ENCODE data around the gene CITED4.

CITED4 gene

DNA sequence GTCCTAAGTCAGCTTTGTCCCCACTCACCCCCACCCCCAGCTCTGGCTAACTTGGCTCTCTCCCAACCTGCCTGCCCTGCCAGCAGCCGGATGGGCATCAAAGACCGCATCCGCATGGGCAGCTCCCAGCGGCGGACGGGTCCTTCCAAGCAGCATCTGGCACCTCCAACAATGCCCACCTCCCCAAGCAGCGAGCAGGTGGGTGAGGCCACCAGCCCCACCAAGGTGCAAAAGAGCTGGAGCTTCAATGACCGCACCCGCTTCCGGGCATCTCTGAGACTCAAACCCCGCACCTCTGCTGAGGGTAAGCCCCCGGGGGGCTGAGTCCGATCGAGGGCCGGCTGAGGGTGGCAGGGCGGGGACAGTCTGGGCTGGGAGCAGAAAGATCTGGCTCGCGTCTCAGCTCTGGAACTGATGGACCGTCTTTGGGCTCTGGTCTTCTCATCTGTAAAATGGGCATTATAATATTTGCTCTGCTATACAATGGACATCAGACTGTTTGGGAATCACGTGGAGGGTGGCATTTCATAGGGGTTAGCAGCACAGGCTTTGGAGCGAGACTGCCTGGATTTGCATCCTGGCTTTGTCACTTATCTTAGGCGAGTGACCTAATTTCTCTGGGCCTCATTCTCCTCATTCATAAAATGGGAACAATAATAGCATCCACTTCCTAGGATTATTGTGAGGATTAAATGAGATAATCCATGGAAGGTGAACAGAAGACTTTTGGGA lies 31.0 kb downstream of the CITED4 start:
- DNase-seq: no peak

DNA sequence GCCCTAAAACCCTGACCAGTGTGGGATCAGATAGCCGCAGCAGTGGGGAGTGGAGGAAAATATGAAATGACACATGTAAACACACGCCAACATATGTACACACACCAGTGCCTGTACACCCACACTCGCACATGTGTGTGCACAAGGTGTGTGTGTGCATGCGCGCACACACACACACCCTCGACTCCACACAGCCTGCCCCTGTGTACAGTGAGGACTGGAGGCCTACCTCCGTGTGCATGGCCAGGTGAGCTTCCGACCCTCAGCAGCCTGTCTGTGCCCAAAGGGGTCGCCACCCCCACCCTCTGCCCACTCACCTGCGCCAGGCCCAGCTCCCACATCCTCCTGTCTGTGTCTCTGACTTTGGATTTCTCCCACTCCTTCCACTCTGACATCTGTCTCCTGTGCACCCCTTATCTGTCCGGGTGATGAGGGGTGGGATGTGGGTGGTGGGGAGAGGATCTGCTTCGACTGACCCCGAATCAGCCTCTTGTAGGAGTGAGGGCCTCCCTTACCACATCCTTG lies 31.7 kb downstream of the CITED4 start:
- DNase-seq: no peak

DNA sequence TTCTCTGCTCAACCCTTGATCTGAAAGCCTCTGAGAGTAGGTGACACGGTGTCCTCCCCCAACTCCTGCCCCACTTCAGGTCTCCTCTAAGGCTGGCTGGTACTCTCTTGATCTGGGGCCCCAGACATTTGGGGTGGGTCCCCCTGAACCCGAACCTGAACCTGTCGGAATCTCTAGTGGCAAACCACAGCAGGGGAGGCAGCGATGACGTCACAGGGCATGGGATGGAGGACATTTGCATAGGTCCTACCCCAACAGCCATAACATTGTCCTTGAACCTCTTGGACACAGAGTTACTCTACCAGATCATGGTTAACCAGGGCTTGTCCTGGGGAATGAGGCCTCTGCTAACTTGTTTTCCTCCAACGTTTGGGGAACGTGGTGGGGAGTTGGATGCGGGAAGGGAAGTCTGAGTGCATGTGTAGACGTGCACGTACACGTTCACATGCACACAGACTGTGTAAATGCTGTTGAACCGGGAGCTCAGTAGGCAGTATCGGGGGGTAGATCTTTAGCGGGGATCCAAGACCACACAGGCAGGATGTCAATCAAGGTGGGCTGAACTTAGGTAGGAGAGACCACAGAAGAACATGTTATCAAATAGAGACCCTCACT lies 32.4 kb downstream of the CITED4 start:
- no peak for DNase-seq

DNA sequence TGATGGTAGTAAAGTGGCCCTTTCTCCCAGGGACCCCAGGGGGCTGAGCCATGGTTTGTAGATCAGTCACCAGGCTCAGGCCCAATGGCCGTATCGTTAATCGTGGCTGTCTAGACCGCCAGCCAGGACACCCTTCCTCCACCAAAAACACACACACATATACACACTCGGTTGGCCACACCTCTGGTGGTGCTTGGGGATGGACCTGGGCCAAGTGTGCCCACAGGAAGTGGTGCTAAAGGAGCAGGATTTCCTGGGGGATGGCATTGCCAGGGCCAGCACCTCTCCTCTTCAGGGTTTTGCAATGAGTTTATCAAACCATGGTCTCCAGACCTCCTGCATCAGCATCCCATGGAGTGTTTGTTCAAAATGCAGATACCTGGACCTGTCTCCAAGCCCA lies 36.2 kb downstream of the CITED4 start:
- peak; percentile 38 for DNase-seq

DNA sequence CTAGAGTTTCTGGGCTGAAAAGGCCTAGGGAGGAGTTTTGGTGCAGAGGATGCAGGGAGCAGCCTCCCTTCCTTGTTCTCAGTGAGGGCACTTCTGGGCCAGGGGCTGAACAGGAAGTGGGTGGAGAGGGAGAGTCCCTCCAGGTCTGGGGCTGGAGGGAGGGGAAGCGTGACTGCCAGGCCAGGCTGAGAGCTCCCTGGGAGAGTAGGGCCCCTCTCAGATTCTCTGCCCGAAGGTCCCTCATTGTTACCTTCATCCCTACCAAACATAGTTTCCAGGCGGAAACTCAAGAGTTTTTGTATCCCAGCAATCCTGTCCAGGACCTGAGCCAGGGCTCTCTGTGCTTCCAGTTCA lies 36.8 kb downstream of the CITED4 start:
- DNase-seq: no peak

DNA sequence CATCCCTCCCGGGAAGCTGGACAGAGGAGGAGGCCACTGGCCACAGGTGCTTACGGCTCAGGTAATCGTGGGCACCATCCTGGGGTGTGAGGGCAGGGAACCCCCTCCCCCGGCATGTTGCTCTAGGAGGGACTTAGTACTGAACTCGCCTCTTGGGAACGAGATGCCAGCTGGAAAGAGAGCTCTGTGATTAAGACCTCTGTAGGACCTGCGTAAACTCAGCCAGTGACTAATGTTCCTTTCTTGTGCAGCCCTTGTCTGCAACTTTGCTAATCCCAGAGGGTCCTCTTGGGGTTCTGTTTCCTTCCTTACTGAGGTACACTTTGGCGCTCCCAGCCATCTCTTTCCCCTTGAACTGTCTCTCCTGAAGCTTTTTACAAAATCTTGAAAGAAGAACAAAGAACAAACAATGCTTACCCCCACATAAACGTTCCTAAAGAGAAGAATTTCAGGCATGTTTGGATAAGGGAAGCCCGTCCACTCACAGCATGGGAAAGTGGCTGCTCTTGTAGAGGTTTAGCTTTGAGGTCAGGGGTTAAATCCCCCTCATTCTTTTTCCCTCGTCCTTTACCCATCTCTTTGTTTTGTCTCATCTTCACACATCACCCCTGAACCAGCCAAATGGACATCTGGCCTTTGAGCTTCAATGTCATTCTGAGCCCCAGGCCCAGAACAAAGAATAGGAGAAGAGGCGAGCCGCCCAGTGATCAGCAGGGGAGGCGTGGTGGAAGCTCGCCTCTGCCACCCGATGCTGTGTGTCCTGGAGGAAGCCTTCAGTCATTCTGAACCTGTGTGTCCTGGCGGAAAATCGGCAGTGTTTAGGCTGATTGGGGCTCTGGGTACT lies 37.4 kb downstream of the CITED4 start:
- no peak for DNase-seq

DNA sequence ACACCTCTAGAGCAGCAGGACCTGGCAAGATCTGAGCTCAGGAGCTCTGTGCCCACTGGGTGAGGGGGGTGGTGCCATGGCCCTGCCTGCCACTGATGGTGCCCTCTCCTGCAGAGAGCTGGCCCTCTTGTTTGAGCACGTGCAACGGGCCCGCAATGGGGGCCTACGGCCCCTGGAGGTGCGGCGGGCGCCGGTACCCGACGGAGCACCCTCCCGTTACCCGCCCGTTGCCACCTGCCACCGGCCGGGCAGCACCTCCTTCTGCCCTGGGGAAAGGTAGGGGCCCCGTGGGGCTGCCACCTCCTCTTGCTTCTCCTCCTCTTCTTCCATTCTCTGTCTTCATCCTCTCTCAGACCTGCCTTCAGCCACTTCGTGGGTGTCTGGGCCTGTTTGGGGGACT lies 38.2 kb downstream of the CITED4 start:
- DNase-seq: no peak

DNA sequence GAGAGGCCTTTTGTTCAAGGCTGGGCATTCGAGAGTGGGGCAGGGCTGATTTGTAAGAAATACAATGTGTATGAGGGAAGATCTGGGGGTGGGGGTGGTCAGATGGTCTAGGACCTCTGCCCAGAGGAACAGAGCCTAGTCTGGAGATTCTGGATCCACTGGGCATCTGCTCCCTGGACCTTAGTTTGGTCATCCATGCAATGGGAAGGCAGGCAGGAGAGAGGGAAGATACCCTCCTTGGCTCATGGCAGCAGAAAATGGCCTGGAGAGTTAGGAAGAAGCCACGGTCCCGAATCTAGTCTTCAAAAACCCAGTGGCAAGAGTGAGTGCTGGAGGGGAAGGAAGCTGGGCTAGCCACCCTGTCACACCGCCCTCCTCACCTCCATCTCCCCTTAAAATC lies 38.8 kb downstream of the CITED4 start:
- DNase-seq: no peak

DNA sequence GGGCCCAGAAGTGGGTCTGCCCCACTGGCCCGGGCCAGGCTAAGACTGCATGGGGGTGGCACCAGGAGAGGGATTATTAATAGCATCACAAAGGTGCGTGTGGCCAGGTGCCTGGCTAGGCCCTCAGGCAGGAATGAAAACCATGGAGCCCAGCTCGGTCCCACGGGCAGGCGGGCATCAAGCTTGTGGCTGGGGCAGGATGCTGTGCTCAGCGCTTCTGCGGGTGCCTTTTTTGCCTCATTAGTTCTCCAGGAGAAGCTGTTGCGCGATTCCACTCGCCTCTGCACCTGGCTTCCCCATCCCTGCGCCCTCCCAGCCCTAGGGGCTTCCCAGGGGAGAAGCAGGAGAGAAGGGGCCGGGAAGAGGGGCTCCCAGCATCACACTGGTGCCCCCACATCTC lies 39.3 kb downstream of the CITED4 start:
- no peak for DNase-seq

DNA sequence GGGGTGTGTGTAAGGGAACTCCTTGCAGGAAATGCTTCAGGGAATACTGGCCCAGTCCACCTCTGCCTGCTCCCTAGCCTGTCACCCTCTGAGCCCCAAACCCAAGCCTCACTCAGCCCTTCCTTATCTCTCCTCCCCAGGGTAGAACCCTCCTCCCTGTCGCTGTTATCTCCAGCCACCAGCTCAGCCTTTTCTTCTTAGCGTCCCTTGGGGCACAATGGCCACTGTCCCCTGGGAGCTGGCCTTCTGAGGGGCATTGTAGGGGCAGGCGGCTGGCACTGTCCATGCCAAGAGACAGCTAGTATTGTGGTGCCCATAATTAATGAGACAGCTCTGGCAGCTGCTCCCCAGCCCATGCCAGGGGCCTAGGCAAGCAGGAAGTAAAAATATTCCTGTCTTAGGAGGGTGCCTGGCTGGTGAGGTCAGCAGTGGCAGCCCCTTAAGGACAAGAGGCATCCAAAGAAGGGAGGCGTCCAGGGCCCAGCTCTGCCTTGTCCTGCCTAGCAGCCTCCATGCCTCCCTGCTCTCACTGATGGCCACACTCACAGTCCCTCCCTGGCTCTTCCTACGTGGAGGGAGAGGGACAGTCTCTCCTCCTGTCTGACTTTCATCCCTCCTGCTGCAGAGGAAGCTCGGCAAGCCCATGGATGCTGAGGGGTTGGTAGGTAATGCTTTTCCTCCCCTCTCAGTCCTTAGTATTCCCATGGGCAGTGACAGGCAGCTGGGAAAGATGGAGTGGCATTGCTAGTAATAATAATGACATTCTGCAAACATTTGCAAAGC lies 41.1 kb downstream of the CITED4 start:
- DNase-seq: peak; percentile 96

DNA sequence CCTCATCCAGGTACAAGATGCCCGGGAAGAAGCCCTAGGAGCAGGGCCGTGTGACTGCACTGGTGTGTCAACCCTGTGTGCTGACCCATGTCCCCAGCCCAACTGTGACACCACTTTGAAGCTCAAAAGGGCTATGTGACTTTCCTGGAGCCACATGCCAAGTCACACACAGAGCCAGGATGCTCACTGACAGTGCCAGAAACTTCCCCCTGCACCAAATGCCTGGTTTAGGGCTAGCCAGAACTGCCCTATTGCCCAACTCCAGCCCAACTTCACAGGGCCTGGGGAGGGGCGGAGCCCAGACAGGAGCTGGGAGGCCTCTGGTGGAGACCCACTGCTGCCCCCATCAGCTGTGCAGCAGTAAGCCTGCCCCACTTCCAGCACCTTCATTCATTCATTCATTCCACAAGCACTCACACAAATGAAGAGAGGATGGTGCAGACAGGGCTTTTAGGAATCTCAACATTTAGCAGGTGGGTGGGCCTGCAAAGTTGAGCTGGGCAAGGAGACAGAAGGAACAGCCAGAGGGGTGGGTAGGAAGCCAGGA lies 41.8 kb downstream of the CITED4 start:
- DNase-seq: peak; percentile 77

DNA sequence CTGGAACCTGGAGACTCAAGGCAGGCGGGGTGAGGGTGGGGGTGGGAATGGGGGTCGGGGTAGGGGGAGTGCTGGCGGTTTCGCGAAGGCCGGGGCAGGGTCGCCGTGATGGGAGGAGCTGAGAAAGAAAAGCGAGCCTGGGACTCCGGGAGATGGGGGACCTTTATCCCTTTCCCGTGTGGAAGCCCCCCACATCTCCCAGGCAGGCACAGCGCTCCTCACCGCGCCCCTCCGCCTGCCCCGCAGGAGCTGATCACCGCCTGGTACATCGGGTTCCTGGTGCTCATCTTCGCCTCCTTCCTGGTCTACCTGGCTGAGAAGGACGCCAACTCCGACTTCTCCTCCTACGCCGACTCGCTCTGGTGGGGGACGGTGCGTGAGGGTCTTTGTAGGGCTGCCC lies 43.1 kb downstream of the CITED4 start:
- no peak for DNase-seq

DNA sequence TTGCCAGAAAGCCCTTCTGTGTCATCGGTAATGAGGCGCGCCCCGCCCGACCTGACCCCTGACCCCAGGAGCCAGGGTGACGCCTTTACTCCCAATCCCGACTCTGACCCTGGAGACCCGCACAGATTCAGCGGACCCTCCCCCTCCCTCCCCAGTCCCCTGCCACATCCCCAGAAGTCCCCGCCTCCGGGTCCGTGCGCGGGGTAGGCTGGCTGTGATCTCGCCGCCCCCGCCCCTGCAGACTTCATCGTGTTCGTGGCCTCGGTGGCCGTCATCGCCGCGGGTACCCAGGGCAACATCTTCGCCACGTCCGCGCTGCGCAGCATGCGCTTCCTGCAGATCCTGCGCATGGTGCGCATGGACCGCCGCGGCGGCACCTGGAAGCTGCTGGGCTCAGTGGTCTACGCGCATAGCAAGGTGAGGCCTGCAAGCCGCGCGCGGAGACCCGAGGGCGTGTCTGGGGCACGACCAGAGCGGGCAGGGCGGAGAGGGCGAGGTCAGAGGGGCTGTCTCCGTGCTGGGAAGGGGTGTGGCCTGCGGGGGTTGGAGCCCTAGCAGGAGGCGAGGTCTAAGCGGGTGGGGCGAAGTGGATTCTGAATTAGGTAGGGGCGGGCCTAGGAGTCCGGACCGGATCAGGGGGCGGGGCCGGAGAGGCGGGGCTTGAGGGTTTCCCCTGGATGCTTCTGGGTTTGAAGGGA lies 43.8 kb downstream of the CITED4 start:
- DNase-seq: peak; percentile 97

DNA sequence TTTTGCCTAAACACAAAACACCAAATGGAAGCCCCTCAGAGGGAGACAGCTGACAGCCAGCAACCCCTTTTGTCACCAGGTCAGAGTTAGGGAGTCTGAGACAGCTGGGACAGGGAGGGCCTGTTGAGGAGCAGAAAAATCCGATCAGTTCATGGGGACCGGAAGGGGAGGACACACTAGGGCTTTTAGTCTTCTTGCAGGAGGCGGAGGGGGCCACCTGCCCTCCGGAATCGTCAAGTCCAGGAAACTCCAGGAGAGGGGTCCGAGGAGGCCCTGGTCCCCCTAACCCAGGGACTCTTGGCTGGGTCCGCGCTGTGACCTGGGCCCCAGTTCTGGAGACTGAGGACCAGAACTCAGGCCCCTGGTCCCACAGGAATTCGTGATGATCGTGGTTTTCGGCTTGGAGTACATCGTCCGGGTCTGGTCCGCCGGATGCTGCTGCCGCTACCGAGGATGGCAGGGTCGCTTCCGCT lies 44.3 kb downstream of the CITED4 start:
- DNase-seq: no peak

DNA sequence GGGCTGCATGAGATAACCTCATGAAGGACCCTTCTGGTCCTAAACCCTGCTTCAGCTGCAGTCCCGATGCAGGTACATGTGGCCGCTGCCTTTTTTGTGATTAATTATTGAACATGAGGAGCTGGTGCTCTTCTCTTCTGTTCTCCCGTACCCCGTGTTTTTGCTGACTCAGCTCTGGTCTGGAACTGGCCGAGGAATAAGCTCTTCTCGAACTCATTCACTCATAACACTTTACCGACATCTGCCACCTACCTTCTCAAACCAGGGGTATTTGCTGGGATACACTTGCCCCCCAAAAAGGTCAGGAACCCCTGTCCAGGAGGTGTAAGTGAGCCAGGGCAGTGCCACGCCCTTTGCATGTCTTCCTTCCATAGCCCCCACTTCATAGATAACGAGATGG lies 46.7 kb downstream of the CITED4 start:
- no peak for DNase-seq

Measured in hematopoietic multipotent progenitor cell treated with erythropoietin and hydrocortisone succinate and interleukin-3 and kit ligand, for 6 days (in vitro differentiated cells).